CD4-positive, alpha-beta T cell treated with Interleukin-2 at 100 ng/mL for 4 hours (primary cell): ENCODE data around the gene OTOGL.
A peak's percentile ranks its signal among the peaks of the same experiment; 100 is the strongest.
"Not testable (repeated sequence)": the region's sequence is repeated elsewhere in the genome, so short reads cannot be mapped to it uniquely, and the experiment has no call there.

Experiments
- DNase-seq: peaks from one replicate; pipeline ENCODE4 v3.0.0-alpha.2; 2020; ENCODE audit warnings: low spot score

The OTOGL gene

GRCh38 chr12:80135624-80136023, 36.3 kb downstream of the OTOGL start:
- DNase-seq = no peak

- no peak for DNase-seq
Observed at GRCh38 chr12:80140005-80140404, 40.7 kb downstream of the OTOGL start.

DNA sequence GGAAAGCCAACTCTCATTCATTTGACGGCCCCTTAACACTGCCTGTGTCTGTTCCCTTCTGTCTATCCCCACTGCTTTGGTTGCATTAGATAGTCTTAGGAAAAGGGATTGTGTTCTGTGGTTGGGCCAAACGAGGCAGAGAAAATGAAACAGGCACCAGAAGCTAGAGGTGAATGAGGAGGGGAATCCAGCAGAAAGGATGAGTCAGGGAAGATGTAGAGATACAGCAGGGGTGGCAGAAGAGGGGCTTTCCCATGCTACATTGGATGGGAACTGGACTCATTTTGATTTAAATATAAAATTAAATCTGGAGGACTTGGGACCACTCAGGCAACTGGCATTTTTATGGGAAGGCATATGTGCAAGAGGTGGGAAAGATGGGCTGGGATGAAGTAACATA, 43.3 kb downstream of the OTOGL start:
- DNase-seq = no peak

DNA sequence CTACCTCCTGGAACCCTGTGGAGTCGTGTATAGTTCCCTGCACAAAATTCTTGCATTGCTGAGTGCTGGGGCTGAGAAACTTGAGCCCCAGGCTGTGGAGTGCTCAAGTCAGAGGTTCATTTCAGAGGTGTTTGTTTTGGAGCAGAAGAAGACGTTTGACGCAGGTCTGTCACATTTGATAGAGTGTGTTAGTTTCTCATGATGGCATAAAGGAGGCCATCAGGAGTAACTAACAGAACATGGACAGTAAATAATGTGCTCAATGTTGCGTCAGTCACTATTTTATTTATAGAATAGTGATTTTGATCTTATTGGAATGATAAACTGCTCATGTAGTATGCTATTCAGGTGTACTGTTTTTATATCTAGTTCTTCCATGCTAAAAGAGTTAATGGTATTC, 44.2 kb downstream of the OTOGL start:
- no peak for DNase-seq

- DNase-seq = not testable (repeated sequence)
Observed at GRCh38 chr12:80149547-80150313, 50.4 kb downstream of the OTOGL start.

GRCh38 chr12:80151131-80151530, 51.8 kb downstream of the OTOGL start:
- no peak for DNase-seq

DNA sequence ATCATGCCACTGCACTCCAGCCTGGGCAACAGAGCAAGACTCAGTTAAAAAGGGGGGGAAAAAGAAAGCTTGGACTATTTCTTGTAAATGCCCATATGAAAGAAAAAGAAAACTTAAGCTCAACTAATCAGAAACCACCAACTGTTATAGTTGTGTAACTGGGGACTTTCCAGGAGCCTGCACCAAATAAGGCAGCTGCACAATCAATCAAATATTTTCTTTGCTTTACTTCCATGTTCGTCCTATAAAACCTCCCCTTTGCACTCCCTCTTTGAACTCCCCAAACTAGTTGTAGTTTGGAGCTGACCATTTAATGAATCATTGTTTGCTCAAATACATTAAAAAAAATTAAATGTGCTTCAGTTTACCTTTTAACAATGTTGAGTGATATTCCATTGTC, 54.9 kb downstream of the OTOGL start:
- no peak for DNase-seq

- DNase-seq = no peak
Observed at GRCh38 chr12:80156306-80156705, 57.0 kb downstream of the OTOGL start.

DNA sequence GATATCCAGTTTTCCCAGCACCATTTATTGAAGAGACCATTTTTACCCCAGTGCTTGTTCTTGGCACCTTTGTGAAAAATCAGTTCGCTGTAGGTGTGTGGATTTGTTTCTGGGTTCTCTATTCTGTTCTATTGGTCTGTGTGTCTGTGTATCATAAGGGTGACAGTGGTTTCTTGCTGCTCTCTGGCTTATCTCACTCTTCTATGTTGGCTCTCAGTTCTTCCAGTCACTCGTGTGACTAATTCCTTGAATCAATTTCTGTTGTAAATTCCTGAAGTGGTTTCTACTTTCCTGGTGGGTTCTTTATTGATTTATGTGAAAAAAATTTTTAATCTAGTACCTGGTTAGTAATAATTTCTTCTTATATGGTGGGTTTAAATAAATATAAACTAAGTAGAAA, 58.3 kb downstream of the OTOGL start:
- no peak for DNase-seq

DNA sequence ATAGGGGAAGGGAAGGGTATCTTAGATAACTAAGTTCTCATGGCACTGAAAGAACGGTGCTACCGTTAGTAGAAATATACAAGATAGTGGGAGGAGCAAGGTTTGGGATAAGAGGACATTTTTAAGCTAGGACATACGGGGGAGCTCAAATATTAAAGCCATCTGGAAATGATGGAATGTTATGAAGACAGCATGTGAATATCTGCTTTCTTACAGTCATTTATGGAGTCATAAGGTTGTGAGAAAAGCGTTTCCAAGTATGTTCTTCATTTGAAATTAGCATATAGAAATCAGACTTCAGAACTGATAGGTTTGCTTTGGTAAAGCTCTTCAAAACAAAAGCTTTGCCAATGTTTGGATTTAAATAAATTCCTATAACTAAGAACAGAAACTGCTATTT, 62.3 kb downstream of the OTOGL start:
- DNase-seq = no peak

- no peak for DNase-seq
Observed at GRCh38 chr12:80162177-80162576, 62.8 kb downstream of the OTOGL start.

- DNase-seq = no peak
Observed at GRCh38 chr12:80165746-80166145, 66.4 kb downstream of the OTOGL start.

DNA sequence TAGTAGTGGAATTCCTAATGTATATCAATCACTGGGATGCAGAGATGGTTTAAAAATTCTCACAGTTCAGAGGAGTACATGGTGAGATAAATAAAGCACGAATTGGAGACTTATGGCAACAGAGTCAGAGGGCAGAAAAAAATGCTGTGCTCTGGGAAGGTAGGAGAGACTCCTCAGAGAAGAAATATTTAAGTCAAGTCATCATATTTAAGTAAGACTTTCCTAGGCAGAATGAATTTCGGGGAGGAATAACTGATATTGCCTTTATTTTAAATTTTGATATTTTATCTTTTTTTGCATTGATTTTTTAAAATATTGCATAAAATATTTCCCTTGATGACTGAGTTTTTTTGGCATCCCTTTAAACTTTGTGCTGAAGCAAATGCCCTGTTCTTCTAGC, 67.4 kb downstream of the OTOGL start:
- no peak for DNase-seq

DNA sequence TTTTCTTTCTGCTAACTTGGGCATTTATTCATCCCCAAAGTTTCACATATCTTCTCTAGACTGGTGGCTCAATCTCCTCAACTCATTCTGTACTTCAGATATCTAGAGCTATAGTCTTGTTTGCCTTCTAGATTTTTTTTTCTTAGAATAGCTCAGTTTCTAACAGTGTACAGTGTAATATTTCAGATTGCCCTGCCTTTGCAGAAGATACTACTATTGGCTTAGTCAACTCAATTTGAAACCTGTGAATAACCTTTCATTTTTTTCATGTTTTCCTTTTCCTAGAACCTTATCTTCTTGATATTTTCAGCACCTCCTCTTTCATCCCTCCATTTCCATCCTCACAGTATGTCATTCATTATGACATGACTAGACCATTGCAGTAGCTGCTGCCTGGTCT, 69.6 kb downstream of the OTOGL start:
- no peak for DNase-seq

DNA sequence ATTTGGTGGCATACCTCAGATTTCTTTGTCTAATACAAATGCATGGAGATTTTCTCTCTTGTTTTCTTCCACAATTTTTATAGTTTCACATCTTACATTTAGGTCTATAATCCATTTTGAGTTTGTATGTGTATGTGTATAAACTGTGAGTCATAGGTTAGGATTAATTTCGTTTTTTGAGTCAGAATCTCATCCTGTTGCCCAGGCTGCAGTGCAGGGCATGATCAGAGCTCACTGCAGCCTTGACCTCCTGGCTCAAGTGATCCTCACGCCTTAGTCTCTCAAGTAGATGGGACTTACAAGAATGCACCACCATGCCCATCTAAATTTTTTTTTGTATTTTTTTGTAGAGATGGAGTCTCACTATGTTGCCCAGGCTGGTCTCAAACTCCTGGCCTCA, 71.6 kb downstream of the OTOGL start:
- no peak for DNase-seq

- DNase-seq = no peak
Observed at GRCh38 chr12:80173083-80173864, 73.9 kb downstream of the OTOGL start.

- DNase-seq = no peak
Observed at GRCh38 chr12:80175307-80175930, 76.1 kb downstream of the OTOGL start.

DNA sequence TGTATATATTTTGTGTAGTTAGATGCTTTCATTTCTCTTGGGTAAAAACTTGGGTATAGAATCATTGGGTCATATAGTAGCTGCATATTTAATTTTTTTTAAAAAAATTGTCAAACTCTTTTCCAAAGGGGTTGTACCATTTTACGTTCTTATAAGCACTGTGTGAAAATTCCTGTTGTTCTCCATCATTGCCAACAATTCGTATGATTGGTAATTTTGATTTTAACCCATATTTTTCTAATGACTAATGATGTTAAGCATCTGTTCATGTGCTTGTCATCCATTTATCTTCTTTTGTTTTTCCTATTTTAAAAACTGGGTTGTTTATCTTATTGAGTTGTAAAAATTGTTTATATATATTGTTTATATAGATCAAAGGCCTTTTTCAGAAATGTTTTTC, 77.4 kb downstream of the OTOGL start:
- no peak for DNase-seq

DNA sequence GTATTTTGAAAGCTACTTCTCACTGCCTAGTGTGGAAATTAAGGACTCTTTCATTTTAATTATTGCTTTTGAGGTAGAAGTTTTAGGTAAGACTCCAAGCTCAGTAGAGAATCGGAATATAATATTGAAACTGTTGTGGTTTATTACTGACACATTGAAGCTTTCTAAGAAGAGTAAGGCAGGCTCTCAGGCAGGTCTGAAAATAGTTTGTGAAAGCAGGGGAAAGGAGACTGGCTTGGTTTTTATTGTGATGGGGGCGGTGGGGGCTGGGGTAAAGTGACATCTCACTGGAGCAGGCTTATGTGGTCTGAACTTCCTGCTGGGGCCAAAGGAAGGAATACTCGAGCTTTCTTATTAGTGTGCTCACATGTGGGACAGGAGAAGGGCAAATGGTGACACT, 79.5 kb downstream of the OTOGL start:
- DNase-seq = no peak

DNA sequence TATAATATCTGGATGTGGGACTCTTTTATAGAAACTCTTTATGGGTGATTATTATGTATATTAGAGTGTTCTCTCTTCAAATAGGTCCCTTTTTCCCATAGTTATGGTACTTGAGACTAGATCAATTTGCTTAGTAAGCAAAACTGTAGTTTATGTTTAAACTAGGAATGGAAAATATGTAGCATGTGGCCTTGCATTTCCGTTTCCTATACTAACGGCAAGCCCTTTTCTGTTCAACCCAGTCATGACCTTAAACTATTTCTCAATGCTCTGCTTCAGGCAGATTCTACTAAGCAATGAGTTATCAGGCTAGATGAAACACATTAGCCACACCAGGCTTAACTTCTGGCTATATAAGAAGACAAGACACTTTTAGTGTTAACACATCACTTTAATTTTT, 84.6 kb downstream of the OTOGL start:
- DNase-seq = no peak

- DNase-seq = no peak
Observed at GRCh38 chr12:80184926-80185325, 85.6 kb downstream of the OTOGL start.

DNA sequence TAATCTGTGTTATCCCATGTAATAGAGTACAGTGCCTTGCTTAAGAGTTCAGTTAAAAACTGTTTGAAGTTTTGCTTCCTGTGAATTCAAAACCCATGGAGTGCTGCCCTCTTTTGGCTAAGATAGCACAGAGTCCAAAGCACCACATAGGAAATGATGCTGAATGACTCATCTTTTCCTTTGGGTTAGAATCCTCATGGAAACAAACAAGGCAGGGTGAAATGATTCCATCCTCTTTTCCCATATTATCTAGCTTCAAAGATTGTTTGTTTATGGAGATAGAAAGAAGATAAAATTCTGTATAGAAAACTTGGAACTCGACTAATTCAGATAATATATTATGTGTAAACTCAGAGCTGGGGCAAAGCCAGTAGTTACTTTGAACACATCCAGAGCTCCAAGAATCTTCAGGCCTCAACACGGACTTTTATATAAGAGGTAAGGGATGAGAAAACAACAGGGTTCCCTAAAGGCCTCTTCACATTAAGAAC, 87.4 kb downstream of the OTOGL start:
- DNase-seq = peak; percentile 42

DNA sequence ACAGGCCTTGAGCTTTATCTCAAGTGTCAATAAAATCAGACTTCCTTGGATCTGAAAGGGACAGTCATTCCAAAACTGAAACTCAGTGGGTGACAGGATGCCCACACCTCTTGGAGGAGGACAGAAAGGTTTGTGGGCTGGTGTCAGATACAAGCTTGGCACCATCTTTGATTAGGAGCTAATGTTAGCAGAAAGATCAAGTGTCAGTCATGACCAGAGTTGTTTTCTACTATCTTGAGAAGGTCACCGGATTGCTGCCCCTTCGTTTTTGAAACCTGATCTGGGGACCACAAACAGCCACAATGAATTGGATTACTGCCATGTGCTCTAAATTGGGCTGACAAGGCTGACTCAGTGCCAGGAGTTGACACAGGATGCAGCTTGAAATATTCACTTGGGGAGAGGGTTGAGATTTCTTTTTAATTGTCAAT, 88.3 kb downstream of the OTOGL start:
- DNase-seq = no peak
